ENCODE measurements around the gene QTRT2.

QTRT2 gene

GRCh38 chr3:114056130-114057010, at the start of gene QTRT2, which contains the start of gene CCDC191:
Gene QTRT2 (plus strand): TSS chr3:114056737. CDS start chr3:114065258, 8,521 bp downstream.
Gene CCDC191 (minus strand): TSS chr3:114056526. CDS start chr3:114056466, 60 bp downstream.
- no peak for TF ChIP-seq CTCF (IDR thresholded peaks at IDR 0.05; ENCODE audit: low read depth, low read length)
- H3K4me3 ChIP-seq (ENCODE audit: low read depth, low read length), result peak within 1 kb of the TSS; percentile 89

GRCh38 chr3:114011059-114011797, 45.3 kb upstream of the QTRT2 start:
- no peak for TF ChIP-seq CTCF (IDR thresholded peaks at IDR 0.05; ENCODE audit: low read depth, low read length)
- H3K4me3 ChIP-seq (ENCODE audit: low read depth, low read length), result no peak overlapping the region

GRCh38 chr3:114014211-114014610, 42.3 kb upstream of the QTRT2 start:
- no peak overlapping the region for H3K4me3 ChIP-seq (ENCODE audit: low read depth, low read length)
- TF ChIP-seq CTCF (IDR thresholded peaks at IDR 0.05; ENCODE audit: low read depth, low read length), result no peak

GRCh38 chr3:114019486-114019885, 37.1 kb upstream of the QTRT2 start:
- no peak overlapping the region for H3K4me3 ChIP-seq (ENCODE audit: low read depth, low read length)
- no peak for TF ChIP-seq CTCF (IDR thresholded peaks at IDR 0.05; ENCODE audit: low read depth, low read length)

- no peak overlapping the region for H3K4me3 ChIP-seq (ENCODE audit: low read depth, low read length)
These were observed 35.6 kb upstream of the QTRT2 start for GRCh38 chr3:114020907-114021306.

GRCh38 chr3:114022145-114022802, 34.3 kb upstream of the QTRT2 start:
- H3K4me3 ChIP-seq (ENCODE audit: low read depth, low read length), result no peak overlapping the region
- no peak for TF ChIP-seq CTCF (IDR thresholded peaks at IDR 0.05; ENCODE audit: low read depth, low read length)

More at GRCh38 chr3:114020907-114021306, 35.6 kb upstream of the QTRT2 start:
- no peak for TF ChIP-seq CTCF (IDR thresholded peaks at IDR 0.05; ENCODE audit: low read depth, low read length)
